IPS-15b (cell line): Measurements from ENCODE around the gene ELOVL4.

Source experiments
- H3K27me3 ChIP-seq: one replicate; pipeline ENCODE4 v1.6.1; 2013; ENCODE audit warnings: low read length; ENCODE audit not compliant: control insufficient read depth, insufficient read depth
- H3K36me3 ChIP-seq: one replicate; pipeline ENCODE4 v1.6.1; 2013; ENCODE audit warnings: low read length; ENCODE audit not compliant: control insufficient read depth, insufficient read depth
- H3K4me1 ChIP-seq: one replicate; pipeline ENCODE4 v1.6.1; 2013; ENCODE audit warnings: mild to moderate bottlenecking, low read length; ENCODE audit not compliant: control insufficient read depth, insufficient read depth
- H3K4me3 ChIP-seq: one replicate; pipeline ENCODE4 v1.5.1; 2013; ENCODE audit warnings: low read depth, low read length
- H3K9ac ChIP-seq: one replicate; pipeline ENCODE4 v1.6.1; 2013; ENCODE audit warnings: low read depth, mild to moderate bottlenecking, low read length
- H3K9me3 ChIP-seq: one replicate; pipeline ENCODE4 v1.6.1; 2013; ENCODE audit warnings: mild to moderate bottlenecking, low read length; ENCODE audit not compliant: control insufficient read depth, insufficient read depth

Gene ELOVL4

DNA sequence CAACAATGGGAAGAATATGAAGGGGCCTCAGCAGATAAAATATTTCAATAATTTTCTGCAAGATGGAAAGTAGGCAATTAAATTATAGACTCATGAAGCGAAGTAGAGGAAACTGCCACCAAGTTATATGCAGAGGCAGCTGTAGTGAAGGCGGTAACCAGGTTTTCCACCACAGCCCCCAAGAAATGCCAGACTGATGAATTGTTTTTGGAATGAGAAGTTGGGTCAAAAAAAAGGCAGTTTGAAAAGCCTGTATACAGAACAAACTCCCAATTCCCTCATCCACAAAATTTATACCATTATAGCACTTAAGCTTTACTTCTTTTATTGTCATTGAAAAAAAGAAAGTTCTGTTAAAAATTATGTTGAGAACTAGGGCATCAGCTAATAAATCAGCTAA is 45.3 kb downstream of the ELOVL4 start:
- H3K9me3 ChIP-seq = no peaks in the 10 kb centered on the region
- no peaks in the 10 kb centered on the region for H3K36me3 ChIP-seq
- no peaks in the 10 kb centered on the region for H3K4me1 ChIP-seq
- no peak overlapping the region for H3K4me3 ChIP-seq
- H3K9ac ChIP-seq = no peak overlapping the region
- no peaks in the 10 kb centered on the region for H3K27me3 ChIP-seq

DNA sequence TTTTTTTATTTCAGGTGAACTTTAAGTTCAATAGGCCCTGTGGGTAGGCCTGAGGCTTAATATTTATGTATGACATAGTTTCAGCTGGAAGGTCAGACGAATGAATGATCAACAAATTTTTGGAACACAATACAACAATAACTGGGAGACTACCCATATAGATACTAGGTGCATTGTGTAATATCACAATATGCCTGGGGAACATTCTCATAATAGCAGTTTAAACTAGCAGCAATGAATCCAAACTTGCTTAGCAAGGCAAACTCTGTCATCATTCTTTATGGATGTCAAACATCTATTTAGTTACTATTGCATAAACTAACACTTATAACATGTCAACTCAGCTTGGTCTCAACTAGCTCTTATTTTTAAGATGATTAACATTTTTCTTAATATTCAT is 49.3 kb downstream of the ELOVL4 start:
- Histone ChIP-seq H3K27me3 (no peaks in the 10 kb centered on the region), H3K4me3 (no peak overlapping the region), H3K9me3 (no peaks in the 10 kb centered on the region), H3K9ac (no peak overlapping the region), H3K4me1 (no peaks in the 10 kb centered on the region), H3K36me3 (no peaks in the 10 kb centered on the region)

DNA sequence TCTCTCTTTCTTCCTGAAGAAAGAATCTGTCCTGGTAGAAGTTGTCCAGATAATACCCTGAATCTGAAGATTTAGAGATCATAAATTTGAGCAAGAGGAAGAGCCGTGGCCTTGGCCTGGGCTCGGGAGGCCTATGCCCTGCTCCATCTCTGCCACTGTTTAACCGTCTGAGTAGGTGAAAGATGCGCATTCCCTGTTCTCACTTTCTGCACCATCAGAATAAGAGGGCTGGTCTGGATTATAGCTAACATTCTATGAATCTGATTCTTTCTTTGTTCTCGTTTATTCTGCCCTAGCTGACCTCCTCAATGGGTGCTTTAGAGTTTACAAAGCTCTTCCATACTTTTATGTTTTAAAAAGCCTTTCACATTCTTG is 51.3 kb downstream of the ELOVL4 start:
- Histone ChIP-seq H3K27me3 (no peaks in the 10 kb centered on the region), H3K4me3 (no peak overlapping the region), H3K4me1 (no peaks in the 10 kb centered on the region), H3K9me3 (no peaks in the 10 kb centered on the region), H3K9ac (no peak overlapping the region), H3K36me3 (no peaks in the 10 kb centered on the region)

DNA sequence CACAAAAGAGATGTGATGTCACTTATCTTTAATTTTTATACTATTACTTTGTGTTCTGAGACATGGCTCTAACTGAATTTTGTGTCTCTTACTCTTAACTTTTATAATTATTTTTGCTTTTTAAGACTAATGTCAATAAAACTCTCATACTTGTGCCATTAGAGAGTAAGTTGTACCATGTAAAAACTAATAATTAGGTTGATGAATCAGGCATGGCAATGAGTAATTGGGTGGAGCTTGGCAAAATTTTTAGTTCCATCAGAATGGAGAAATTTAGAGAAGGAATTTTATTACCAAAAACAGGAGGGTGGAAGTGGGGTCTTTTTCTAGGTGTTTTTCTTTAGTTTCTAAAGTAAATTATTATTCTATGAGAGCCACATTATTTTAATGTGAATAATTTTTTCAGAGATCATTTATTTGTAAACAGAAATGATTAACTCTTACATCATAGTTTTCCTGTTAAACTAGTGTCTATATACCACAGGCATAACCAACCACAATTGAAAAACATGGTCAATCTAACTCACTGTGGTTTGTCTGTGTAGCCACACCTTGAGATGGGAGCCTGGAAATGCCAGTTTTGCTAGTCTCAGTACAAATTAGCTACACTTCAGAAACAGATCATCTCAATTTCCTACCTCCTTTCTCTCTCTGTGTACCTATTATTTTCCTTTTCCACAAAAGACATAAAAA is 51.8 kb downstream of the ELOVL4 start:
- no peaks in the 10 kb centered on the region for H3K36me3 ChIP-seq
- no peak overlapping the region for H3K9ac ChIP-seq
- H3K27me3 ChIP-seq = no peaks in the 10 kb centered on the region
- H3K4me3 ChIP-seq = no peak overlapping the region
- H3K4me1 ChIP-seq = no peaks in the 10 kb centered on the region
- H3K9me3 ChIP-seq = no peaks in the 10 kb centered on the region

DNA sequence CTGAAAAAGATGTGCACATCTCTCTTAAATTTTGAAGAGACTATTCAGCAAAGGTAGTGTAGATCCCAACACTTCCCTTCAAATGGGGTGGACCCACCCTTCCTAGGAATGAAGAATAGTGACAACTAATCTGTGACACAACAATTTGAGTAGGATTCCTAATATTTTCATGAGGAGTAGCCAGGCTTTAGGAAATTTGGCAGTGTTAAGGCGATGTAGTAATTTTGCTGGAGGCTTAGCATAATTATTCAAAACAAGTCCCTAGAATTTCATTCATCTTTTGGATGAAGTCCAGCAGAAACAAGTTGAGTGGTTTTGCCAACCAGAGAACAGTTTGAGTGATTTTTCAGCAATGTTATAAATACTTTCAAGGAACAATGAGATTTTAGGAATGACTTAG is 52.4 kb downstream of the ELOVL4 start:
- no peaks in the 10 kb centered on the region for H3K4me1 ChIP-seq
- no peaks in the 10 kb centered on the region for H3K36me3 ChIP-seq
- H3K4me3 ChIP-seq = no peak overlapping the region
- H3K9ac ChIP-seq = no peak overlapping the region
- H3K9me3 ChIP-seq = no peaks in the 10 kb centered on the region
- no peaks in the 10 kb centered on the region for H3K27me3 ChIP-seq

DNA sequence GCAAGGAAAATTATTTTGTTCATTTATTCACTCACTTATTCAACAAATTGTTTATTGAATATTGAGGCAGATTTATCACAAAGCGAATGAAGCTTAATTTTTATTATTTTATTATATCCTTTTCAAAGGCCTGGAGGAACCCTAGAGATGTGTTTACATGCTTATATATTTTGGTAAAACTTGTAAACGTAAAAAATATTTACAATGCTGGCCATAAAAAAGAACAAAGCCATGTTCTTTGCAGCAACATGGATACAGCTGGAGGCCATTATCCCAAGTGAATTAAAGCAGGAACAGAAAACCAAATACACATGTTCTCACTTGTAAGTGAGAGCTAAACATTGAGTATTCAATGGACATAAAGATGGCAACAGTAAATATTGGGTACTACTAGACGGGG is 58.8 kb downstream of the ELOVL4 start:
- H3K27me3 ChIP-seq = no peaks in the 10 kb centered on the region
- H3K36me3 ChIP-seq = no peaks in the 10 kb centered on the region
- no peaks in the 10 kb centered on the region for H3K4me1 ChIP-seq

DNA sequence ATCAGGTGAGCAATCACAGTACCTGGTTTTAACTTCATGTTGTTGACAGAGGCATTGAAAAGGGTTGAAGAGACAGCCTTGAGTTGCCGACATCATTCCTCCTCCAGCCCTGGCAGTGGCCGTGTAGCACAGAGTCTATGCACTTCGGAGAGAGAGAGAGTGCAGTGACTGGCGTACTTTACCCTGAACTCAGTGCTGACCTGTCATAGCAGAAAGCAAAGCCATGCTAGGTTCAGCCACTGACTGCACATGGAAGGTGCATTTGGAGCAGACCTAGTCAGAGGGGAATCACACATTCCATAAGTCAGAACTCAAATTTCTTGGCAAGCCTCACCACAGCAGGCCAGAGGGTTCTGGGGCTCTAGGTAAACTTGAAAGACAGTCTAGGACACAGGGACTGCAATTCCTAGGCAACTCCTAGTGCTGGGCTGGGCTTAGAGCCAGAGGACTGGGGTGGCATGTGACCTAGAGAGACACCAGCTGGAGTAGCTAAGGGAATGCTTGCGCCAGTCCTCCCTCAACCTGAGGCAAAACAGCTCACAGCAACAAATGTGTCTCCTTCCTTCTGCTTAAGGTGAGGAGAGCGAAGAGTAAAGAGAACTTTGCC is 69.1 kb downstream of the ELOVL4 start:
- Histone ChIP-seq H3K9ac (no peak overlapping the region), H3K36me3 (no peaks in the 10 kb centered on the region), H3K27me3 (no peaks in the 10 kb centered on the region), H3K4me3 (no peak overlapping the region), H3K9me3 (no peaks in the 10 kb centered on the region), H3K4me1 (no peaks in the 10 kb centered on the region)

More for the DNA sequence above, 58.8 kb downstream of the ELOVL4 start:
- H3K9ac ChIP-seq = no peak overlapping the region
- no peak overlapping the region for H3K4me3 ChIP-seq
- H3K9me3 ChIP-seq = no peaks in the 10 kb centered on the region

DNA sequence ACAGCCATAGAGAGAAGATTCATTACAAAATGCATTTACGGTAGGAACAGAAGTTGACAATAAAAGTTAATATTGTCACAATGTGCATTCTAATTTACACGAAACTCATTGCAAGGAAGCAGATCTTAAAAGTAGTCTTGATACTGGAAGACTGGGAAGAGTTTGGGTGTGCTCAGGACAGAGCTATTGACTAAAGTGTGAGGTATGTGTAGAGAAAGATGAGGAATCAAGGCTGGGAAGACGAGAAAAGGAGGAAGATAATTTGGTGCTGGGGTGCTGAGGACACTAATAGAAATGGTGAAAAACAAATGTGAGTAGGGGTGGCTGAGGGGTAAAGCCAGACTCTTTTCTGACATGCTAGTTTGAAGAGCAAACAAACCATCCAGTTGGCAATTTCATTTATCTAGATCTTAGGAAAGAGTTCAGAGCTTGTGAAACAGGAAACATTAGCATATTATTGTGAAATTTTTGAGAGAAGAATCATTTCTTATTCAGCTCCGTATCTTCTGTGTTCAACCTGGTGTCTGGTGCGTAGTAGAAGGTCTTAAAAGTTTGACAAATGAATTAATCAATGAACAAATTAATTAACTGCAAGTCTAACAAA is 72.7 kb downstream of the ELOVL4 start:
- no peak overlapping the region for H3K4me3 ChIP-seq
- H3K9ac ChIP-seq = no peak overlapping the region
- H3K36me3 ChIP-seq = no peaks in the 10 kb centered on the region
- H3K4me1 ChIP-seq = no peaks in the 10 kb centered on the region
- H3K9me3 ChIP-seq = no peaks in the 10 kb centered on the region
- H3K27me3 ChIP-seq = peaks cover 5% of the 10 kb centered on the region

DNA sequence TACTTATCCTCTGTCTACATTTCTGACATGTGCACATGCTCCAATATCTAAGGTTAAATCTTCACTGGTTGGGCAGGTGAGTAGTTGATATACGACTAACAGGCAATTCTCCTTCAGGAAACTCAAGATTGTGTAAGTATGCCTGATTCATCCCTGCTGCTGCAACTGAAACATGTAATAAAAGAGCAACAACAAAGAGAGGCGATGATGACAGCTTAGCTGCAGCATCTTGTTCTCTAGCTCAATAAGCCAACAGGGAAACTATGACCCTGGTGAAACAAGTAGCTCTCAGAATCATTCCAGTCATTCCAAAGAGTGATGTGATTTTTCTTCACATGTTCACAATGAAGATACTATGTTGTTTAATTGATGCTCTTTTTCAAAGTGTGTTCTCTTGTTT is 74.4 kb downstream of the ELOVL4 start:
- H3K27me3 ChIP-seq = peaks cover 5% of the 10 kb centered on the region
- no peak overlapping the region for H3K4me3 ChIP-seq
- no peaks in the 10 kb centered on the region for H3K36me3 ChIP-seq
- no peak overlapping the region for H3K9ac ChIP-seq
- H3K9me3 ChIP-seq = no peaks in the 10 kb centered on the region
- H3K4me1 ChIP-seq = no peaks in the 10 kb centered on the region

DNA sequence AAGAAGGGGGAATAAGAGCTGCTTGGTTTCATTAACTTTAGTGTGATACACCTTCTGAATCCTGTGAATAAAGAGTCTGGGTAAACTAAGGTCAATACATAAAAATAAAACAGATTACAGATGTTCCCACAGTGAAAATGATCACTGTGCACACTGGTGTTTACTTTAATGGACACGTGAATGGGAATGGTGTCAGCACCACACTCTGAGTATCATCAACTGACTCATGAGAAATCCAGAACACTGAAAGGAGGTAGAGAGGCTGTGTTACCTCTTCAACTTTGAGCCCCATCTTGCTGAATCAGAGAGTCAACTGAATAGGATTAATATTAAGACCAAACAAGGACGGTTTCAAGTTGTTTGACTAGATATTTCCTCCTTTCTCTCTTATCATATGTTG is 75.0 kb downstream of the ELOVL4 start:
- Histone ChIP-seq H3K9ac (no peak overlapping the region), H3K4me1 (no peaks in the 10 kb centered on the region), H3K36me3 (no peaks in the 10 kb centered on the region), H3K9me3 (no peaks in the 10 kb centered on the region), H3K4me3 (no peak overlapping the region), H3K27me3 (peaks cover 5% of the 10 kb centered on the region)

DNA sequence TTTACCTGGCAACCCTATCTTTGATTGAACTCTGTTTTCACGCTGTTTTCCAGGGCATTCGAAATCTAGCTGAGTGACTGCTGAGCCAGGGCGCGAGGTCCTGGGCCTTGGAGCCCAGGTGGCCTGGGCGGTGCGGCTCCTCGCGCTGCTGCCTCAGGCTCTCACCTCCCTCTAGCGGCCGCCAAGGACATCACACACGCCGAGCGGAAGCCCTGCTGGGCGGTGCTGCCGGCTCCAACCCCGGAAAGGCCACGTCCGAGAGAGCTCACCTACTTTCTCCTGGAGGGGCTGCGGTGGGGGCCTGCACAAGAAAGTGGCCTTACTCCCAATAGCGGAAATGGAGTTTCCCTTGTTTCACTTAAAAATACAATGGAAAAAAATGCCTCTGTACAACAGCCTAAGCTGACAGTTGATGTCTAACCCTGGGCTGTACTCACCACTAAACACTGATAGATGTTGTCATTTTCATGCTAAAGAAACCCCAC is 77.7 kb downstream of the ELOVL4 start:
- no peaks in the 10 kb centered on the region for H3K9me3 ChIP-seq
- no peaks in the 10 kb centered on the region for H3K4me1 ChIP-seq
- no peaks in the 10 kb centered on the region for H3K36me3 ChIP-seq
- peaks cover 5% of the 10 kb centered on the region for H3K27me3 ChIP-seq
- H3K4me3 ChIP-seq = no peak overlapping the region
- no peak overlapping the region for H3K9ac ChIP-seq

DNA sequence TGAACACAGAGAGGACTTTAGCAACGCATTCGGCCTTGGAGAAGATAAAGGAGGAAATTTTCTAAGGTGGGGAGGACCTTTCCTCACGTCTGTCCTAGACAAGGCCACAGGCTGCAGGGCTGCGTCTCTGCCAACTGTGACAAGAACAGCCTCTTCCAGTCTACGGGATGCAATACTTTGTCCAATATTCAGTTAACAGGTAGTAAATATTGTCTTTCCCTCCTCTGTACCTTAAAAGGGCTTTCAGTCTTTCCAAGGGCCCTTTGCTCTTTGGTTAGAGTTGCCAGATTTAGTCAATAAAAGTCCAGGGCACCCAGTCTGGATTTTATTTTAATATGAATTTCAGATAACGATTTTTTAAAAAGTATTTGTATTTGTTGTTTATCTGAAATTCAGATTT is 78.2 kb downstream of the ELOVL4 start:
- H3K4me3 ChIP-seq = no peak overlapping the region
- no peaks in the 10 kb centered on the region for H3K4me1 ChIP-seq
- H3K27me3 ChIP-seq = peaks cover 5% of the 10 kb centered on the region
- H3K36me3 ChIP-seq = no peaks in the 10 kb centered on the region
- no peaks in the 10 kb centered on the region for H3K9me3 ChIP-seq
- no peak overlapping the region for H3K9ac ChIP-seq
